HepG2 (cell line): ENCODE measurements around the gene LRRN2. TPM values are rescaled to one million over a fixed set of nuclear protein-coding genes. Genes with fewer than 3 reads are reported as not detected.

Experiments
- ATAC-seq: fragments of 200-7000 bp; cut with Tn5 transposase; 3 replicates; pipeline ENCODE4 v1.9.1; 2020; ENCODE audit warnings: mild to moderate bottlenecking, moderate library complexity
- BruUV-seq: library from RNA; stranded (reverse); fragments of 400-500 nt; replicated peaks from 2 replicates; lab custom pipeline; 2021; lab: Mats Ljungman, UMichigan
- CTCF ChIA-PET: fragments of 300-600 bp; formaldehyde crosslinking; extraction: SDS; loops from one replicate; lab custom pipeline; 2021; ENCODE audit warnings: low total read pairs, inconsistent platforms, low intra/inter-chr PET ratio; lab: Yijun Ruan, JAX
- POLR2A ChIA-PET: fragments of 350-600 bp; sonication (Branson Sonifier 250); formaldehyde crosslinking; loops from one replicate; lab custom pipeline; 2020; ENCODE audit warnings: antibody characterized with exemption, inconsistent platforms; lab: Yijun Ruan, JAX
- DNase-seq: peaks from one replicate; pipeline ENCODE4 v3.0.0-alpha.2; 2015; ENCODE audit warnings: low spot score
- FAIRE-seq: peaks from 3 replicates; lab custom pipeline; 2011; peaks lifted over from hg19 to GRCh38; lab: Jason Lieb, UNC
- H2AFZ ChIP-seq: one replicate; pipeline ENCODE4 v1.6.1; 2011; ENCODE audit warnings: low read length, inconsistent platforms
- H3K27ac ChIP-seq: fragments of 300-600 bp; 3 replicates; pipeline ENCODE4 v1.8.0; 2011; ENCODE audit warnings: mixed run types, mild to moderate bottlenecking, mixed read lengths, low read length, inconsistent platforms; ENCODE audit not compliant: insufficient read depth; ENCODE audit errors: extremely low read length
- H3K27me3 ChIP-seq, 2 experiments: fragments of 200-600 bp in 1 of 2; 2 replicates in 1 of 2; 3 replicates in 1 of 2; pipeline versions ENCODE4 v1.6.0 to v1.8.0; 2011; ENCODE audit warnings: low read length in 2 of 2, mild to moderate bottlenecking in 2 of 2, moderate library complexity in 2 of 2, inconsistent platforms in 1 of 2; ENCODE audit not compliant: insufficient read depth in 2 of 2, control insufficient read depth in 1 of 2
- H3K36me3 ChIP-seq, 2 experiments: fragments of 200-600 bp in 1 of 2; replicated peaks in 1 of 2; 2 replicates in 1 of 2; 3 replicates in 1 of 2; pipeline versions ENCODE4 v1.5.1 to v1.8.0; 2011; ENCODE audit warnings: low read length in 2 of 2, inconsistent platforms in 1 of 2; ENCODE audit not compliant: insufficient read depth in 2 of 2, control insufficient read depth in 1 of 2
- H3K4me1 ChIP-seq: 2 replicates; pipeline ENCODE4 v1.5.1; 2012; ENCODE audit warnings: low read length, inconsistent platforms; ENCODE audit not compliant: insufficient read depth
- H3K4me2 ChIP-seq: 2 replicates; pipeline ENCODE4 v1.6.0; 2011; ENCODE audit warnings: low read depth, low read length, inconsistent platforms
- H3K4me3 ChIP-seq, 3 experiments: fragments of 200-600 bp in 1 of 3; sonication (generic), shearing (Covaris generic) in 1 of 3; replicated peaks in 1 of 3; 2 replicates each; pipeline ENCODE4 v1.5.1; 2011 to 2016; ENCODE audit warnings: low read length in 3 of 3, inconsistent platforms in 2 of 3, low read depth in 2 of 3, mild to moderate bottlenecking in 2 of 3, control low read depth in 1 of 3, mixed read lengths in 1 of 3; ENCODE audit not compliant: insufficient read depth in 1 of 3
- H3K79me2 ChIP-seq: one replicate; pipeline ENCODE4 v1.6.1; 2011; ENCODE audit warnings: low read length, inconsistent platforms; ENCODE audit not compliant: insufficient read depth
- H3K9ac ChIP-seq: 2 replicates; pipeline ENCODE4 v1.6.0; 2011; ENCODE audit warnings: mild to moderate bottlenecking, low read depth, low read length, inconsistent platforms; ENCODE audit not compliant: insufficient read depth
- H3K9me3 ChIP-seq: 2 replicates; pipeline ENCODE4 v1.5.1; 2012; ENCODE audit warnings: mild to moderate bottlenecking, low read length
- H4K20me1 ChIP-seq: 2 replicates; pipeline ENCODE4 v1.6.0; 2011; ENCODE audit warnings: inconsistent platforms, mild to moderate bottlenecking, low read length, moderate library complexity; ENCODE audit not compliant: insufficient read depth
- CEBPG ChIP-seq: IDR thresholded peaks from 2 replicates; pipeline ENCODE4 v1.6.1; 2016
- CREB1 ChIP-seq, 2 experiments: fragments of 450-650 bp in 1 of 2; IDR thresholded peaks; 2 replicates each; pipeline ENCODE4 v1.6.1; 2016 to 2017; ENCODE audit warnings: control low read depth in 1 of 2, mild to moderate bottlenecking in 1 of 2, missing compliant biosample characterization in 1 of 2, missing genetic modification characterization in 1 of 2
- GLMP ChIP-seq: sonication (generic); formaldehyde crosslinking; IDR thresholded peaks from 2 replicates; pipeline ENCODE4 v1.9.0; 2021; ENCODE audit warnings: missing genetic modification reagents, mild to moderate bottlenecking, borderline replicate concordance
- NCOA5 ChIP-seq: sonication (generic); formaldehyde crosslinking; IDR thresholded peaks from 2 replicates; pipeline ENCODE4 v1.4.0; 2020; ENCODE audit warnings: missing genetic modification reagents
- NFE2 ChIP-seq: sonication (generic); formaldehyde crosslinking; IDR thresholded peaks from 2 replicates; pipeline ENCODE4 v1.4.0; 2020; ENCODE audit warnings: missing genetic modification reagents
- NR2C2 ChIP-seq: sonication (generic); formaldehyde crosslinking; IDR thresholded peaks from 2 replicates; pipeline ENCODE4 v1.4.0; 2020; ENCODE audit warnings: missing genetic modification reagents, mild to moderate bottlenecking, moderate library complexity, borderline replicate concordance
- POGZ ChIP-seq: sonication (generic); formaldehyde crosslinking; IDR thresholded peaks from 2 replicates; pipeline ENCODE4 v1.4.0; 2020; ENCODE audit warnings: mild to moderate bottlenecking, missing genetic modification reagents
- RBM39 ChIP-seq: fragments of 200-400 bp; formaldehyde crosslinking; IDR thresholded peaks from one replicate; pipeline ENCODE4 v1.6.1; 2018; ENCODE audit warnings: antibody characterized with exemption, mild to moderate bottlenecking, low read depth, low read length; ENCODE audit not compliant: poor library complexity, severe bottlenecking
- REXO4 ChIP-seq: sonication (generic); formaldehyde crosslinking; IDR thresholded peaks from 2 replicates; pipeline ENCODE4 v1.8.0; 2022; ENCODE audit warnings: missing genetic modification reagents, mild to moderate bottlenecking, borderline replicate concordance
- ZBTB38 ChIP-seq: sonication (generic); formaldehyde crosslinking; IDR thresholded peaks from 2 replicates; pipeline ENCODE4 v1.5.1; 2020; ENCODE audit warnings: mild to moderate bottlenecking, missing genetic modification reagents
- ZNF577 ChIP-seq: sonication (generic); formaldehyde crosslinking; IDR thresholded peaks from 2 replicates; pipeline ENCODE4 v1.4.0; 2020; ENCODE audit warnings: mild to moderate bottlenecking, low read depth, missing genetic modification reagents, borderline replicate concordance
- ZNF788 ChIP-seq: sonication (generic); formaldehyde crosslinking; IDR thresholded peaks from 2 replicates; pipeline ENCODE4 v1.5.0; 2020; ENCODE audit warnings: mild to moderate bottlenecking, missing genetic modification reagents, borderline replicate concordance
- ZNF850 ChIP-seq: sonication (generic); formaldehyde crosslinking; conservative IDR thresholded peaks from 2 replicates; pipeline ENCODE4 v1.9.0; 2021; ENCODE audit warnings: mild to moderate bottlenecking, missing genetic modification reagents
- ZNF883 ChIP-seq: sonication (generic); formaldehyde crosslinking; IDR thresholded peaks from 2 replicates; pipeline ENCODE4 v1.5.1; 2020; ENCODE audit warnings: mild to moderate bottlenecking, missing genetic modification reagents; ENCODE audit errors: not compliant biosample characterization
- WGBS: methylation state at CpG from one replicate; pipeline ENCODE4 v1.1.6; 2017; ENCODE audit warnings: low lambda C conversion rate; 5-methylcytosine and 5-hydroxymethylcytosine counted together
- in situ Hi-C: cut with HindIII; loops from 2 replicates; pipeline ENCODE4 v1.10.0; 2017; ENCODE audit warnings: low pct_unique_long_range_greater_than_20kb; ENCODE audit not compliant: extremely low pct_ligation_motif_present
- intact Hi-C: fragments of 100-400 bp; cut with micrococcal nuclease; formaldehyde crosslinking; loops from one replicate; pipeline ENCODE4 v1.10.0; 2022; ENCODE audit not compliant: unreplicated experiment
- polyA plus RNA-seq, 8 experiments: library from polyadenylated mRNA; depleted of rRNA in 3 of 8; stranded (reverse) in 7 of 8; unstranded in 1 of 8; fragments of >200 nt; fragmentation: Illumina TruSeq in 4 of 8; extraction: Trizol in 4 of 8; gene quantifications; 2 replicates each; pipeline versions ENCODE4 v1.2.1 to v1.2.3, GENCODE V29; 2011 to 2016; ENCODE audit warnings: low read depth in 4 of 8, missing spikeins in 1 of 8, mixed read lengths in 1 of 8; ENCODE audit not compliant: insufficient read depth in 1 of 8
- total RNA-seq, 5 experiments: library from RNA; depleted of rRNA; stranded (reverse); fragments of >200 nt; fragmentation: Illumina TruSeq; extraction: Trizol; gene quantifications; 2 replicates each; pipeline ENCODE4 v1.2.3, GENCODE V29; 2016; ENCODE audit warnings: low read depth in 1 of 5
- TF ChIP-seq, protein P1 (sequence below): sonication (generic); formaldehyde crosslinking; IDR thresholded peaks from 2 replicates; pipeline ENCODE4 v1.8.0; 2022; ENCODE audit warnings: mild to moderate bottlenecking, missing genetic modification reagents; ENCODE audit not compliant: insufficient replicate concordance
- TF ChIP-seq, protein P2 (sequence below): sonication (generic); formaldehyde crosslinking; IDR thresholded peaks from 2 replicates; pipeline ENCODE4 v1.4.0; 2020; ENCODE audit warnings: mild to moderate bottlenecking, missing genetic modification reagents
- TF ChIP-seq, protein P3 (sequence below): IDR thresholded peaks from 2 replicates; pipeline ENCODE4 v1.6.1; 2016; ENCODE audit warnings: low read depth

Gene LRRN2
- total and polyA plus RNA-seq, 2 of the 13 experiments (the other 11 are each of a cell fraction or from before 2014, with no cell fraction given), result not detected

DNA sequence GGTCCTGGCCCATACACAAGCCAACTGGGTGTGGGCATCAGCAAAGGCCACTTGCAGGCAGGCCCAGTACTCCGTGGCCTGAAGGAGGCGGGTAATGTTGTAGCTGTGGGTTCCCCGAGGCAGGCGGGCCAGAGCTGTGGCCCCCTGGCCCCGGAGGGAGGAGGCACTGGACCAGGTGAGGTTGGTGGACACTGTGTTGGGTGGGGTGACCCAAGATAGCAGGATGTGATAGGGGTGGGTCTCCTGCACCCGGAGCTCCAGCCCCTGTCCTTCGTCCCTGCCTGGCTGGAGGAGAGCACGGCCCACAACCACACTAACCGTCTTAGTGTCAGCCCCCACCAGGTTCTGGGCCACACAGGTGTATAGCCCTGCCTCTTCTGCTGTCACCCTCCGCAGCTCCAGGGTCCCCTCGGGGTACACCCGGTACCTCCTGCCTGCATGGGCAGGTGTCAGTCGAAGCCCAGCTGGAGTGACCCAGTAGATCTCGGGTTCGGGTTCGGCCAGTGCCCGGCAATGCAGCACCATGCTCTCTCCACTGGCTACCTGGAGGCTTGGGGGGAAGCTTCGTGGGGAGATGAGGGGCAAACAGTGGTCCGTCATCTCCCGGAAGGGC lies 67.3 kb downstream of the LRRN2 start (continued):
- TF ChIP-seq, protein P1, sequence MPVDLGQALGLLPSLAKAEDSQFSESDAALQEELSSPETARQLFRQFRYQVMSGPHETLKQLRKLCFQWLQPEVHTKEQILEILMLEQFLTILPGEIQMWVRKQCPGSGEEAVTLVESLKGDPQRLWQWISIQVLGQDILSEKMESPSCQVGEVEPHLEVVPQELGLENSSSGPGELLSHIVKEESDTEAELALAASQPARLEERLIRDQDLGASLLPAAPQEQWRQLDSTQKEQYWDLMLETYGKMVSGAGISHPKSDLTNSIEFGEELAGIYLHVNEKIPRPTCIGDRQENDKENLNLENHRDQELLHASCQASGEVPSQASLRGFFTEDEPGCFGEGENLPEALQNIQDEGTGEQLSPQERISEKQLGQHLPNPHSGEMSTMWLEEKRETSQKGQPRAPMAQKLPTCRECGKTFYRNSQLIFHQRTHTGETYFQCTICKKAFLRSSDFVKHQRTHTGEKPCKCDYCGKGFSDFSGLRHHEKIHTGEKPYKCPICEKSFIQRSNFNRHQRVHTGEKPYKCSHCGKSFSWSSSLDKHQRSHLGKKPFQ (CRISPR knock-in tag), result no peak
- no peak for TF ChIP-seq NCOA5 (CRISPR knock-in tag)
- TF ChIP-seq, protein P2, sequence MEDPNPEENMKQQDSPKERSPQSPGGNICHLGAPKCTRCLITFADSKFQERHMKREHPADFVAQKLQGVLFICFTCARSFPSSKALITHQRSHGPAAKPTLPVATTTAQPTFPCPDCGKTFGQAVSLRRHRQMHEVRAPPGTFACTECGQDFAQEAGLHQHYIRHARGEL (CRISPR knock-in tag), result no peak

DNA sequence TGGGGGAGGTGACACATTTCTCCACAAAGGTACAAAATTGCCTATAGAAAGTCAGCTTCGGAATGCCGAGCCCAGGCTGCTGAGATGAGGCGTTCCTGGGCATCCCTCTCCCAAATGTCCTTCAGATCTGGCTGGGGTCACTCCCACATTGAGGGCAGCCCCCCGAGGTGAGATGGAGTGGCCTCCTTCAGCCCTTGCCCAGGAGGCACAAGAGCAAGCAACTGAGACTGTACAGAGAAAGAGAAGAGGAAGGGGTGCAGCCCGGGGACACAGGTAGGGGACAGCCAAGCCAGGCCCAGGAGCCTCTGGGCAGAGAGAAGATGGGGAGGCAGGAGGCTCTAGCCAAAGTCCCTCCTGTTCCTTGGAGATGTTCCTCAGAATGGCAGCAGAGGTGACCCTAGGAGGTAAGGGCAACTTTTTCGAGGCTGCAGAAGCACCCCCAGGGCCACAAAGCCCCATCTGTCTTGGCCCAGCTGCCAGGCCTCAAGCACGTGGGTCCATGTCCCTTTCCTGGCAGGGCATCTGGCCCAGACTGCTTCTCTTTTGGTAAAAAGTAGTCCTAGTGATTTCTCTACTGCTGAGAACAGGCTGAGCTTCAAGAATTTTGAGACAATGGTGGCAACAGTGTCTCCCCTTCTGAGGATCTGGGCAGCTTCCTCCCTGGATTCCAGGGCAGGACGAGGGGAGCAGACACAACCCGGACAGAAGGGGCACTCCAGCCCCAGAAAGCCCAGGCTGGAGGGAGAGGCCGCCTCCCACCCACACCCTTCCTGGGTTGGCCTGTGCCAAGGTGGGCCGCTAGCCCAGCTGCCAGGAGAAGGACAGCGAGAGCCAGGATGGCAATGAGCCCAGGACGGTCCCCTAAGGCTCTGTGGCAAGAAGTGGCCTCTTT lies 68.0 kb downstream of the LRRN2 start:
- 9% methylated on average over 6 of the region's 13 CpGs for WGBS
- Histone ChIP-seq H3K9ac (no peak overlapping the region), H3K27ac (no peak overlapping the region), H3K79me2 (no peaks in the 10 kb centered on the region), H2AFZ (no peak overlapping the region), H3K36me3 (no peaks in the 10 kb centered on the region), H3K4me2 (no peak overlapping the region), H3K27me3 (peaks cover 7 to 49% of the 10 kb centered on the region in 2 experiments), H3K4me1 (0 out of 2 replicates have a peak, but pooled peaks cover under 1% of the 10 kb centered on the region), H3K9me3 (no peaks in the 10 kb centered on the region), H4K20me1 (no peaks in the 10 kb centered on the region), H3K4me3 (no peak overlapping the region)
- POLR2A ChIA-PET, result no interaction called here
- in situ Hi-C loops (no loop called here), intact Hi-C loops (no loop called here)
- no TSS peak for BruUV-seq
- DNase-seq (no peak), FAIRE-seq (no peak), ATAC-seq (no peak)
- CTCF ChIA-PET, result no interaction called here
- TF ChIP-seq CEBPG (no peak), ZNF883 (CRISPR knock-in tag) (no peak), CREB1 (IDR thresholded peaks at IDR 0.05) (no peak), CREB1 (CRISPR knock-in tag; IDR thresholded peaks at IDR 0.05) (no peak), RBM39 (no peak), ZNF577 (CRISPR knock-in tag) (no peak), ZNF788 (CRISPR knock-in tag) (no peak), POGZ (CRISPR knock-in tag) (no peak), REXO4 (CRISPR knock-in tag) (no peak), ZBTB38 (CRISPR knock-in tag) (no peak), ZNF850 (CRISPR knock-in tag) (no peak), GLMP (CRISPR knock-in tag) (no peak), NFE2 (CRISPR knock-in tag) (no peak), NR2C2 (CRISPR knock-in tag) (no peak)
- TF ChIP-seq, protein P3, sequence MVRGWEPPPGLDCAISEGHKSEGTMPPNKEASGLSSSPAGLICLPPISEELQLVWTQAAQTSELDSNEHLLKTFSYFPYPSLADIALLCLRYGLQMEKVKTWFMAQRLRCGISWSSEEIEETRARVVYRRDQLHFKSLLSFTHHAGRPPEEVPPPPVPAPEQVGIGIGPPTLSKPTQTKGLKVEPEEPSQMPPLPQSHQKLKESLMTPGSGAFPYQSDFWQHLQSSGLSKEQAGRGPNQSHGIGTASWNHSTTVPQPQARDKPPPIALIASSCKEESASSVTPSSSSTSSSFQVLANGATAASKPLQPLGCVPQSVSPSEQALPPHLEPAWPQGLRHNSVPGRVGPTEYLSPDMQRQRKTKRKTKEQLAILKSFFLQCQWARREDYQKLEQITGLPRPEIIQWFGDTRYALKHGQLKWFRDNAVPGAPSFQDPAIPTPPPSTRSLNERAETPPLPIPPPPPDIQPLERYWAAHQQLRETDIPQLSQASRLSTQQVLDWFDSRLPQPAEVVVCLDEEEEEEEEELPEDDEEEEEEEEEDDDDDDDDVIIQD, result no peak
